ENCODE data around the gene CDC45. TPM values are rescaled to one million over a fixed set of nuclear protein-coding genes. Genes with fewer than 3 reads are reported as not detected.

Gene CDC45
- total RNA-seq, 1 experiment from 2014 or later, result 29.1 TPM

DNA sequence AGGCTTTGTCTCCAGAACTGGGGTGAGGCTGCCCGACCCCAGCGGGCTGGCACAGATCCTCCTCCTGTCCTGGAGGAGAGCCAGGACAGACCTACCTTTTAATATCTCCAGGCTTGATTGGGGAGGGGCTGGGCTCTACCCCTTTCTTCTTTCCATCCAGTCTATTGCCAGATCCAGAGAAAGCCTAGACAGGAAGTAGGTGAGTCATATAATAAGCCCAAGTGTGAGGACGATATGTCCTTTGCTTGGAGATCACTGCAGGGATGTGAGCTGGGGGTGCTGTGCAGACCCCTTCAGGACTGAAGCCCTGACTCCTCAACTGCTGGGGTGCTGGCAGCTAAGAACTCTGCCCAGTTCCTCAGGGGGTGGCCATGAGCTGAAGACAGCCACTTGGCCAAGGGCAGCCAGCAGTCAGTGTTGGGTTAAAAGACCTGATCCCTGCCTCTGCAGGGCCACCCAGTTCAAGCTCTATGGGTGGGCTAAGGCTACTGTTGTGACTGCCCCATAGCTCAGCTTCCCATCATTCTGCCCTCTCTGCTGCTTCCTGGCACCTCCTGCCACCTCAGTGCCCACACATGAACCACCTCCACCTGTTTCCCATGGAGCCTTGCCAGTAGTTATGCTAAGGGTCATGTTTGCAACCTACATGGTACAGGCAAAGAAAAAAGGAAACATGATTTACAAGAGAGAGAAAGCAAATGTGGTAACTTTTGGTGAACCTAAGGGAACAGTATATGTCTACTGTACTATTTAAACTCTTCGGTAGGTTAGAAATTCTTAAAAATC is 23.9 kb upstream of the CDC45 start:
- no peak for TF ChIP-seq EZH2 (IDR thresholded peaks at IDR 0.05; ENCODE audit: low read depth)
- TF ChIP-seq, protein P1, sequence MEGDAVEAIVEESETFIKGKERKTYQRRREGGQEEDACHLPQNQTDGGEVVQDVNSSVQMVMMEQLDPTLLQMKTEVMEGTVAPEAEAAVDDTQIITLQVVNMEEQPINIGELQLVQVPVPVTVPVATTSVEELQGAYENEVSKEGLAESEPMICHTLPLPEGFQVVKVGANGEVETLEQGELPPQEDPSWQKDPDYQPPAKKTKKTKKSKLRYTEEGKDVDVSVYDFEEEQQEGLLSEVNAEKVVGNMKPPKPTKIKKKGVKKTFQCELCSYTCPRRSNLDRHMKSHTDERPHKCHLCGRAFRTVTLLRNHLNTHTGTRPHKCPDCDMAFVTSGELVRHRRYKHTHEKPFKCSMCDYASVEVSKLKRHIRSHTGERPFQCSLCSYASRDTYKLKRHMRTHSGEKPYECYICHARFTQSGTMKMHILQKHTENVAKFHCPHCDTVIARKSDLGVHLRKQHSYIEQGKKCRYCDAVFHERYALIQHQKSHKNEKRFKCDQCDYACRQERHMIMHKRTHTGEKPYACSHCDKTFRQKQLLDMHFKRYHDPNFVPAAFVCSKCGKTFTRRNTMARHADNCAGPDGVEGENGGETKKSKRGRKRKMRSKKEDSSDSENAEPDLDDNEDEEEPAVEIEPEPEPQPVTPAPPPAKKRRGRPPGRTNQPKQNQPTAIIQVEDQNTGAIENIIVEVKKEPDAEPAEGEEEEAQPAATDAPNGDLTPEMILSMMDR (conservative IDR thresholded peaks at IDR 0.05), result no peak
- intact Hi-C loops (cut with micrococcal nuclease; ENCODE audit: unreplicated experiment), result no loop called here
- Histone ChIP-seq H3K4me1 (replicated peaks; ENCODE audit: insufficient read depth) (no peaks in the 10 kb centered on the region), H3K79me2 (ENCODE audit: low read depth) (no peaks in the 10 kb centered on the region), H3K27me3 (ENCODE audit: insufficient read depth, low read depth) (no peaks in the 10 kb centered on the region), H3K9me3 (ENCODE audit: insufficient read depth, low read depth) (no peaks in the 10 kb centered on the region), H3K4me2 (no peak overlapping the region), H3F3A (ENCODE audit: insufficient read depth, low read depth) (no peaks in the 10 kb centered on the region; the same call in 1 of the 2 replicates), H4K20me1 (ENCODE audit: insufficient read depth) (no peaks in the 10 kb centered on the region), H3K4me3 (no peak overlapping the region), H3K36me3 (ENCODE audit: low read depth) (no peaks in the 10 kb centered on the region), H2AFZ (no peak overlapping the region), H3K27ac (no peak overlapping the region), H3K9me2 (ENCODE audit: insufficient read depth) (no peaks in the 10 kb centered on the region)
- POLR2A ChIA-PET (ENCODE audit: unreplicated experiment), result no interaction called here
- BruUV-seq (replicated peaks), result no TSS peak
- no peak for DNase-seq
- CTCF ChIA-PET, result no interaction called here

GRCh38 chr22:19456541-19456940 is 23.2 kb upstream of the CDC45 start:
- Histone ChIP-seq H3K9me2 (ENCODE audit: insufficient read depth) (no peaks in the 10 kb centered on the region), H3K79me2 (ENCODE audit: low read depth) (no peaks in the 10 kb centered on the region), H2AFZ (no peak overlapping the region), H3K27ac (no peak overlapping the region), H3K36me3 (ENCODE audit: low read depth) (no peaks in the 10 kb centered on the region), H3K4me3 (no peak overlapping the region), H3K9me3 (ENCODE audit: insufficient read depth, low read depth) (no peaks in the 10 kb centered on the region), H4K20me1 (ENCODE audit: insufficient read depth) (no peaks in the 10 kb centered on the region), H3K27me3 (ENCODE audit: insufficient read depth, low read depth) (no peaks in the 10 kb centered on the region), H3K4me2 (no peak overlapping the region), H3F3A (ENCODE audit: insufficient read depth, low read depth) (no peaks in the 10 kb centered on the region), H3K4me1 (replicated peaks; ENCODE audit: insufficient read depth) (no peaks in the 10 kb centered on the region)
- intact Hi-C loops (cut with micrococcal nuclease; ENCODE audit: unreplicated experiment), result no loop called here
- CTCF ChIA-PET, result no interaction called here
- POLR2A ChIA-PET (ENCODE audit: unreplicated experiment), result no interaction called here
- TF ChIP-seq EZH2 (IDR thresholded peaks at IDR 0.05; ENCODE audit: low read depth), result no peak
- TF ChIP-seq, protein P1 (conservative IDR thresholded peaks at IDR 0.05), result no peak
- BruUV-seq (replicated peaks), result no TSS peak
- no peak for DNase-seq

- Histone ChIP-seq H3K9me2 (ENCODE audit: insufficient read depth) (no peaks in the 10 kb centered on the region), H3K4me2 (no peak overlapping the region), H3K4me3 (no peak overlapping the region), H3K27me3 (ENCODE audit: insufficient read depth, low read depth) (no peaks in the 10 kb centered on the region), H4K20me1 (ENCODE audit: insufficient read depth) (no peaks in the 10 kb centered on the region), H3K4me1 (replicated peaks; ENCODE audit: insufficient read depth) (no peaks in the 10 kb centered on the region), H3K36me3 (ENCODE audit: low read depth) (no peaks in the 10 kb centered on the region), H2AFZ (no peak overlapping the region), H3F3A (ENCODE audit: insufficient read depth, low read depth) (no peaks in the 10 kb centered on the region; the same call in 1 of the 2 replicates), H3K9me3 (ENCODE audit: insufficient read depth, low read depth) (no peaks in the 10 kb centered on the region), H3K27ac (no peak overlapping the region), H3K79me2 (ENCODE audit: low read depth) (no peaks in the 10 kb centered on the region)
- intact Hi-C loops (cut with micrococcal nuclease; ENCODE audit: unreplicated experiment), result no loop called here
- BruUV-seq (replicated peaks), result no TSS peak
- ChIA-PET POLR2A (ENCODE audit: unreplicated experiment) (no interaction called here), CTCF (no interaction called here)
- TF ChIP-seq, protein P1 (conservative IDR thresholded peaks at IDR 0.05), result no peak
- TF ChIP-seq EZH2 (IDR thresholded peaks at IDR 0.05; ENCODE audit: low read depth), result no peak
- no peak for DNase-seq
Observed at GRCh38 chr22:19457828-19458428, 21.8 kb upstream of the CDC45 start.
